ENCODE data around the gene ZCCHC4. TPM values are rescaled to one million over a fixed set of nuclear protein-coding genes. Genes with fewer than 3 reads are reported as not detected.
A peak's percentile ranks its signal among the peaks of the same experiment; 100 is the strongest.
"Not testable (repeated sequence)": the region's sequence is repeated elsewhere in the genome, so short reads cannot be mapped to it uniquely, and the experiment has no call there.

The ZCCHC4 gene
- total RNA-seq, 1 donor = 12.4 TPM

DNA sequence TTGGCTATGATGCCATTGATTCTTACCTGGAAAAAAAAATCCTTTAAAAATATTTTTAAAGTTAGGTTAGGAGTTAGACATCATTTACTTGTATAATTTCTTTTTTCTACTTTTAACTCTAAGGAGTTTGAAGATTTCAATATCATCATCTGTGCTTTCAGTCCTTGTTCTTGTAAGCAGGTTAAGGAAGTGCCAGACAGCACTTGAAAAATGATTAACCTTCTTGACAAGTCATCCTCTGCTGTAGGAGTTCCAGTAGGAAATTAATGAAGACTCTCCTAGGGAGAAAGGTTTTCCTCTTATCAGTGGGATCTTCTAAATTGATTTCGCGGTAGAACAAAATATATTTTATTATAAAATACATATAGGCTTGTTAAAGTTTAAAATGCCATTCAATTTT, 35.4 kb downstream of the ZCCHC4 start:
- Histone ChIP-seq H3K27me3 (ENCODE audit: insufficient read depth, low read length) (no peaks in the 10 kb centered on the region), H3K4me1 (ENCODE audit: insufficient read depth, low read length) (no peaks in the 10 kb centered on the region), H3K4me3 (ENCODE audit: low read length) (no peak overlapping the region), H3K9me3 (ENCODE audit: low read depth, low read length) (no peaks in the 10 kb centered on the region)

DNA sequence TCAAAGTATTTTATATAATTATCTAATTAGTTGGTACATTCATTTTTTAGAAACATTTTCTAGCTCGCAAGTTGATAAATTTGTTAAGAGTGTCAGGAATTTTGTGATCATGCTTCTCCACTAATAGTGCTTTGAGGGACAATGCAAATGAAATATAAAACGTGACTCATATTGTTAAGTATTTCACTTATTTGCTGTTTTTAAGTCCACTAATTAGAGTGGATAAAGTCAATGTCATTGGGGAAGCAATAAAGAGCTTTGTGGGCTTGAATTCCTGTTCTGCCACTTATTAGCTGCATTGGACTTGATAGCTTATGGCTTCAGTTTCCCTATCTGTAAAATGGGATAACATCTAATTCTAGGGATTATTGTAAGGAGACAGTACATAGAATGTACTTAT, 38.0 kb downstream of the ZCCHC4 start:
- Histone ChIP-seq H3K27me3 (ENCODE audit: insufficient read depth, low read length) (no peaks in the 10 kb centered on the region), H3K4me1 (ENCODE audit: insufficient read depth, low read length) (no peaks in the 10 kb centered on the region), H3K9me3 (ENCODE audit: low read depth, low read length) (no peaks in the 10 kb centered on the region), H3K4me3 (ENCODE audit: low read length) (no peak overlapping the region)

DNA sequence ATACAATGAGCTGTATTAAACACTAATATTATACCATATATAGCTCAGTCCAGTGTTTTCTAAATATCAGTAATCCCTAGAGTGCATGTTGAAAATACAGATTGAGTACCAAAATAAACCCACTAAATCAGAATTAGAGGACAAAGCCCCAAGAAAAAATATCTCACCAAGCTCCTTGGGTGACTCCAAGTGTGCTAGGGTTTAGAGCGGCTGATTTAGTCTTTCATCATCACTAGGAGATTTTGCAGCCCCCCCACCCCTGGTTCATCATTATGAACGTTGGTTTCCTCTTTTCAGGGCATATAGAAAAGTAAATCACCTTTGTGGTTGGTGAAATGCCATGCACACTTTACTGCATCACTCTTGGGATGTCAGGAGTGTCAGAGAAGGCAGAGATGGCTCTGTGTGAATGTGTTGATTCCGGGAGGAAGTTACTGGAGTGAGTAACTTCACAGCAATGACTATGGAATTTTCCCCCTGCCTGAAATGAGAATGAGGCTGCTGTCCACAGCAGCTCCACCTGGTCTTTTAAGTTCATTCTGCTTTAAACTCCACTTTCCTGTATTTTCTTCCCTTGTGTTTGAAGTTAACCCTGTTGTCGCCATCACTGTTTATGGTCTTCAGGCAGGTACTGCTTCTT, 39.3 kb downstream of the ZCCHC4 start:
- no peak overlapping the region for H3K4me3 ChIP-seq (ENCODE audit: low read length)

DNA sequence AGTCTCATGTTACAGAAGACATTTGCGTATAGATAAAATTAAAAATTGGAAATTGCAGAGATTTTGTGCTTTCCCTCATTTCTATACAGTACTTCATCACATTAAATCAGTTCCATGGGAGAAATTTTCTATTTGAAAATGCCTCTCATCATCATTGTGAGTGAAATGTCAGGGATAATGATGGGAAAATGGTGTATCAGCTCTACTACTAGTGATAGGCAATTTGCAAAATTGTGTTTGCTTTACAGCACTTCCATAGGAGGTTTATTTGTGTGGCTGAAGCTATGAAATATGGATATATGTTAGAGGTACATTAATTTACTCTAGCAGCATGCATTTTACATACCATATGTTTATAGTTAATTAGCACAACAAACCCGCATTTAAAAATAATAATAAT, 43.5 kb downstream of the ZCCHC4 start:
- no peaks in the 10 kb centered on the region for H3K9me3 ChIP-seq (ENCODE audit: low read depth, low read length)
- no peak overlapping the region for H3K4me3 ChIP-seq (ENCODE audit: low read length)
- no peaks in the 10 kb centered on the region for H3K4me1 ChIP-seq (ENCODE audit: insufficient read depth, low read length)
- H3K27me3 ChIP-seq (ENCODE audit: insufficient read depth, low read length) = no peaks in the 10 kb centered on the region

More for the DNA sequence above, 39.3 kb downstream of the ZCCHC4 start:
- Histone ChIP-seq H3K27me3 (ENCODE audit: insufficient read depth, low read length) (no peaks in the 10 kb centered on the region), H3K9me3 (ENCODE audit: low read depth, low read length) (no peaks in the 10 kb centered on the region), H3K4me1 (ENCODE audit: insufficient read depth, low read length) (no peaks in the 10 kb centered on the region)

DNA sequence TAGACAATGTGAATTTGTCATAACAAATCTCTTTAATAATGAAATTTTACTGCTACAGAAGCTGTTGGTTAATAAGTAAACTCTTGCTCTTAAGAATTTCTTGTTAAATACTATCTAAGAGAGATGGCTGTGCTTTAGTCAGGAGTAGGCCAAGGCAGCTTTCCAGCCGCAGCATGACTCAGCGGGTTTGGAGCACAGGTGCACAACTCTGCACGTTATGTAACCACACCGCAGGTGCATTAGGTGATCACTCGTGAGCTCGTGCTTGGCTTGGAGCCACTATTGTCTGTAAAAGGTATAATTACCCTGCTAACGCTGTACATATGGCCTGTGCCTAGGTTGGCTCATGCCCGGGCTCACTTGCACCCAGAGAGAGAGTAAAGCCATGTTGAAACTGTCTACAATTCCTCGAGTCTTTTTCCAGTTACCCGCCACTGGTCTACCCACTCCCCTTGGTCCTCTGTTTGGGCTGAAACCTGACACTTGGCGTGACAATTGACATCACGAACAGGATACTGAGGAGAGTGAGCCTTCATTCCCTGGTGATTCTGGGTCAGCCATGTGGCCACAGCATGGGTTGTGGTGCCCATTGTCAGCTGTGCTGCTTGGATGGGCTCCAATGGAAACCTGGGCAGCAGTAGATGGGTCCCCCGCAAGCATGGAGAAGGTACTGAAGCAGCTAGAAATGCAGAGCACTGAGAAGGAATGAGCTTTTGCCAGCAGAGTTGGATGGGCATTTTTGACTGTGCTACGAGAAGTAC, 46.1 kb downstream of the ZCCHC4 start:
- Histone ChIP-seq H3K4me1 (ENCODE audit: insufficient read depth, low read length) (no peaks in the 10 kb centered on the region), H3K27me3 (ENCODE audit: insufficient read depth, low read length) (no peaks in the 10 kb centered on the region), H3K9me3 (ENCODE audit: low read depth, low read length) (no peaks in the 10 kb centered on the region), H3K4me3 (ENCODE audit: low read length) (no peak overlapping the region)

DNA sequence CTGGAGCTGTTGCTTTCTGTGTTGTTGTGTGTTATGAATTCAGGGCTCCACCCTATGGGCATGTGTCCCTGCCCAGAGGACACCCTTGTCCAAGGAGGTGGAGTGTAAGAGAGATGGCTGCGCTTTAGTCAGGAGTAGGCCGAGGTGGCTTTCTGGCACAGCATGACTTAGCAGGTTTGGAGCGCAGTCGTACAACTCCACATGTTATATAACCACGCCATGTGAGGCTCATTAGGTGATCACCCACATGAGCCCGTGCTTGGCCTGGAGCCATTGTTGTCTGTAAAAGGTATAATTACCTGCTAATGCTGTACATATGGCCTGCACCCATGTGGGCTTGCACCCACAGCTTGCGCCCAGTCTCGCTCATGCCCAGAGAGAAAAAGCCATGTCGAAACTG, 48.7 kb downstream of the ZCCHC4 start:
- no peak overlapping the region for H3K4me3 ChIP-seq (ENCODE audit: low read length)

DNA sequence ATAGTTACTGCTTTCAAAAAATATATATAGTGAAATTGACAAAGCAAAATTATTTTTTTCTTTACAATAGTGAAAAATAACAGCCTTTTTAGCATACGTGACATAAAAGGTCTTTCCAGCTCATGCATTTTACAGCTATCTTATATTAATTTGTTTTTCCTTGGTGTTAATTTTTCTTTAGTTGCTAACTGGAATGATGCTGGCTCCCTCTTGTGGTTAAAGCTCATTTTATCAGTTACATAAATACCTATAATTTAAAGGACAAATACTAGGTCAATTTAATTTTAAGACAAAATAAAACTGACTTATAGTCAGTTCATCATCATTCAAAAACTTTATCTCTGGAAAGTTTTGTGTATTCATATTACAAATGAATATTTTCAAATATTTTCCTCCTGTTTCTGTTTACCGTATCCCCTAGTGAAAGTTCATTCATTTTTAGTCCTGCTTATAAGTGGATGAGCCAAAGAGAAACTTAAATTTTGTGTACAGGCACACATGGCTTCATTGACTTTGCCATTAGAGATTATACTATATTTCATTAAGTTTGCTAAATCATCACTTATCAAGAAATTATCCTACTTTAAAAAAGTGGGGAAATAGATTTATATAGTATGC, 54.5 kb downstream of the ZCCHC4 start:
- H3K27me3 ChIP-seq (ENCODE audit: insufficient read depth, low read length) = no peaks in the 10 kb centered on the region
- H3K4me3 ChIP-seq (ENCODE audit: low read length) = no peak overlapping the region

More for the DNA sequence above, 48.7 kb downstream of the ZCCHC4 start:
- no peaks in the 10 kb centered on the region for H3K27me3 ChIP-seq (ENCODE audit: insufficient read depth, low read length)
- H3K9me3 ChIP-seq (ENCODE audit: low read depth, low read length) = no peaks in the 10 kb centered on the region
- H3K4me1 ChIP-seq (ENCODE audit: insufficient read depth, low read length) = no peaks in the 10 kb centered on the region

DNA sequence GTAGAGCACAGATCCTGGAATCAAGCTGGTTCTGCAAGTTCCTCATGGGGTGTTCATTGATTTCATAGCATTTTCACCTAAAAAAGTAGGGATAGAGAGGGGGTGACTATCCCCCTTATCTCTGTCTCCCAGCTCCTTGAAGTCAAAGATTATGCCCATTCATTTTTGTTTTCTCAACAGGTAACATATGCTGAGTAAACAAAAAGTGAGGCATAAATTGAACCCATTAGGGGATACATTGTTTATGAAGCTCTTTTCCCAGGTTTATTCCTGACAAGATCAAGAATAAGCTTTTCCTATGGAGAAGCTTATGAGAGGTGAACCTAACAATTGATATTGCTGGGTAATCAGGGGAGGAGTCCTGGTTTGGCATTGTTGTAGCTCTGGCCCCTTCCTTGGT, 55.3 kb downstream of the ZCCHC4 start:
- Histone ChIP-seq H3K9me3 (ENCODE audit: low read depth, low read length) (no peaks in the 10 kb centered on the region), H3K4me1 (ENCODE audit: insufficient read depth, low read length) (no peaks in the 10 kb centered on the region), H3K4me3 (ENCODE audit: low read length) (no peak overlapping the region), H3K27me3 (ENCODE audit: insufficient read depth, low read length) (no peaks in the 10 kb centered on the region)

More for the DNA sequence above, 54.5 kb downstream of the ZCCHC4 start:
- H3K9me3 ChIP-seq (ENCODE audit: low read depth, low read length) = no peaks in the 10 kb centered on the region
- no peaks in the 10 kb centered on the region for H3K4me1 ChIP-seq (ENCODE audit: insufficient read depth, low read length)

DNA sequence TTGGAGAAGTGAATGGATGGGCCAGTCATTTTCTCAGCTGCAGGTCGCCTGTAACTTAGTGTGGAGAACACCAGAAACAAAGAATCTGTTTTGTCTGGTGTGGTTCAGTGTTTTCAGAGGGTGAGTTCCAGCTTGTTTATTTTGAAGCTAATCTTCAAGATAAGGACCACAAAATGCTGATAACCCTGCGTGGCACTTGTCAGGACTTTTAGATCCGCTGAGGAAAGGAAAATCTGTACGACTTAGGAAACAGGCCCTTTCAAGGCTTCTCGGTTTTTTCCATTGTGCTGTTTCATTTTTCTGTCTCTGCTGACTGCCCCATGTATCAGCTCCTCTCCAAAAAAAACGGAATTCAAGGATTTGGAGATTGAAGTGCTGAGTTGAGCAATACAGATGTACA, 55.7 kb downstream of the ZCCHC4 start:
- no peaks in the 10 kb centered on the region for H3K27me3 ChIP-seq (ENCODE audit: insufficient read depth, low read length)
- no peaks in the 10 kb centered on the region for H3K4me1 ChIP-seq (ENCODE audit: insufficient read depth, low read length)
- no peak overlapping the region for H3K4me3 ChIP-seq (ENCODE audit: low read length)
- H3K9me3 ChIP-seq (ENCODE audit: low read depth, low read length) = no peaks in the 10 kb centered on the region

DNA sequence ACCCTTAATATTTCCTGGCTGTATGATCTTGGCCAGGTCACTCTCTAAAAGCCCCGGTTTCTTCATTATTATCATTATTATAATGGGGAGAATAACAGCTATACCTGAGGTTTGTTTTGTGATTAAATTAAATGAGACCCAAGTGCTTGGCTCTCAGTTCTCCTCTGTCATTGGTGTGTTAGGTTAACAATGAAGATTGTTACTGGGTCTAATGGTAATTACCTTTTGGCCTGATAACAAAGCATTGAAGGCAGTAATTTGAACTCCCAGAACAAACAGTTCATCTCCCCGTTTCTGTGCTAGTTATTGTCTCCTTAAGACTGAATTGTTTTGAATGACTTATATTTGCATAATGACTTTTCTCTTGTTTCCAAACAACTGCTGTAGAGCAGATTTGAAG, 57.7 kb downstream of the ZCCHC4 start:
- Histone ChIP-seq H3K27me3 (ENCODE audit: insufficient read depth, low read length) (no peaks in the 10 kb centered on the region), H3K9me3 (ENCODE audit: low read depth, low read length) (no peaks in the 10 kb centered on the region), H3K4me3 (ENCODE audit: low read length) (no peak overlapping the region), H3K4me1 (ENCODE audit: insufficient read depth, low read length) (no peaks in the 10 kb centered on the region)

DNA sequence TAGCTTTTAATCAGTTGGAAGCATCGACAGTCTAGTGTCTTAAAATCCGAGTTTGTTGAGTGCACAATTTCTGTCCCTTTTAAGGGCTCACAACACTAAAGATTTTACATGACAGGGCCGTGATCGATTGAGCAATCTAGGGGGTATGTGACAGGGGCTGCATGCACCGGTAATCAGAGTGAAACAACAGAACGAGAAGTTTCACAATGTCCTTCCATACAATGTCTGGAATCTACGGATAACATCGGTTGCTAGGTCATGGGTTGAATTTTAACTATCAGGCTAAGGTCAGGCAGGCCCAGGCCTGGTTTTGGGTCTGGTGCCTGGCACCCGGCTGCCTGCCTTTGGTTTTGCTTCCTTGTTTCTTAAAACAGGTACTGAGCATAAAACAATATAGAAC, 60.0 kb downstream of the ZCCHC4 start:
- H3K27me3 ChIP-seq (ENCODE audit: insufficient read depth, low read length); H3K4me1 ChIP-seq (ENCODE audit: insufficient read depth, low read length); H3K9me3 ChIP-seq (ENCODE audit: low read depth, low read length); H3K4me3 ChIP-seq (ENCODE audit: low read length): not testable (repeated sequence)

DNA sequence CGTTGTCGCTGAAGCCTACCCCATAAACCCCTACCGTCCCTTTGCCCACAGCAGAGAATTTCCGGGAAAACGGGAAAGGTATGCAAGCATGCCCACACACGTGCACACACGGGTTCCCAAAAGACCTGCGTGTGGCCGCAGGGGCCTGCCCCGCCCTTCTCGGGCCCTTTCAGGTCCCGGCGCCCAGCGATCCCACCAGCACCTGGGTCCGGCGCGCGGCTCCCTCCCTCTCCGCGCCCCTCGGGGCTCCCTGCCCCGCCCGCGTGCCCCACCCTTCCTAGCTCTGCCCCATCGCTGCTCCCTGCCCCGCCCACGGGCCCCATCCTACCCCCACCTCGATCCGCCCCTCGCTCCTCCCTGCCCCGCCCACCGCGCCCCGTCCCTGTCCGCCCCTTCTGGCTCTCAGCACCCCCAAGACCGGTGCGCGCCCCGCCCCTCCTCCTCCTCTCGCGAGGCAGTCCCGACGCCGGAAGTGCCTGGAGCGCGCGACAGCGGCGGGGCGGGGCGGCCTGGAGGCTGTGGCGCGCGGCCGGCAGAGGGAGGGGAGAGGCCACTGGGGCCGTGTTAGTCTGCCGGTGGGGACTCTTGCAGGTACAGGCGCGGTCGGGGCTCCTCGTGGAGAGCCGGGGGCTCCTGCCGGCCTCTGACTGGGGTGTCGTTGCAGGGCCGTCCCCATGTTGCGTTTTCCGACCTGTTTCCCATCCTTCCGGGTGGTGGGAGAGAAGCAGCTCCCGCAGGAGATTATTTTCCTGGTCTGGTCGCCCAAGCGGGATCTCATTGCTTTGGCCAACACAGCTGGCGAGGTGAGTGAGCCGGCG, 64.4 kb downstream of the ZCCHC4 start, which contains the start of gene ANAPC4:
Gene ANAPC4, plus strand, starts transcription at position 510 of the 818 bp plus-strand sequence. Its CDS starts 165 bp downstream, at position 675.
- Histone ChIP-seq H3K9me3 (ENCODE audit: low read depth, low read length) (no peaks in the 10 kb centered on the region), H3K4me1 (ENCODE audit: insufficient read depth, low read length) (peaks cover 26% of the 10 kb centered on the region), H3K27me3 (ENCODE audit: insufficient read depth, low read length) (no peaks in the 10 kb centered on the region), H3K4me3 (ENCODE audit: low read length) (peak within 1 kb of the TSS; percentile 92)

DNA sequence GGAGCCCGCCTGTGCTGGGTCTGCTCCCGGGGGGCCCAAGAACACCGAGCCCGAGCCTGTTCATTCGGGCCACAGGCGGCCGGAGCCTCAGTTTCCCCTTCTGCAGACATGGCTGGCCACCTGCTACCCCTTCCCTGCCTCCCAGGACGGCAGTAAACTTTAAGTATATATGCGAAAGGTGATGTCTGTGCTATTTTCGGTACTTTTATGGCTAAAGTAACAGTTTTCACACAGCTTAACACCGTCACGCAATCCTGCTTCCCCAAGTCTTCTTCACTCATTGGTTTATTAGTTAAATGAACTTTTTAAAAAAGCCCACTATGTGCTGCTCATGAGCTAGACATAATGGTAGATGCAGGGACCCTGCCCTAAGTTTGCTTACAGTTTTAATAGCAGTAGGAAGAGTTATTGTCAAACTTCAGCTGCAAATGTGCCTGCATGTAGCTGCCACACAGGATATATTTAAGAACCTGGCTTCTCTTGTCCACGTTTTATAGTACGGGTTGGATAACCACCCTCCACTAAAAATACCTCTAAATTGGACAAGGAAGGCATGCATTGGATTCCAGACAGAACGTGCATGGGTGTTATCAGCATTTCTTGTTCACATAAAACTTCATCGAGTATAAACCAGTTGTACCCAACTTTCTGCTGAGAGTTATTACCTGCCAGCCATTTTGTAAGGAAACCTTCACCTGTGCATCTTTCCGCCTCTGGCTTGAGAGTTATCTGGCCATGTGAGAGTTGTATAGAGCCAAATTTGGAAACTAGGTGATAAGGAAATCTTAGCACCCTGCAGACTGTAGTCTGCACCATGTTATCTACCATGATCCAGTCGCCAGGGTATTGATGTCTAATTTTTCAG, 65.2 kb downstream of the ZCCHC4 start:
- no peaks in the 10 kb centered on the region for H3K27me3 ChIP-seq (ENCODE audit: insufficient read depth, low read length)
- H3K4me3 ChIP-seq (ENCODE audit: low read length) = peak overlapping the region; percentile 92
- no peaks in the 10 kb centered on the region for H3K9me3 ChIP-seq (ENCODE audit: low read depth, low read length)
- peaks cover 26% of the 10 kb centered on the region for H3K4me1 ChIP-seq (ENCODE audit: insufficient read depth, low read length)

DNA sequence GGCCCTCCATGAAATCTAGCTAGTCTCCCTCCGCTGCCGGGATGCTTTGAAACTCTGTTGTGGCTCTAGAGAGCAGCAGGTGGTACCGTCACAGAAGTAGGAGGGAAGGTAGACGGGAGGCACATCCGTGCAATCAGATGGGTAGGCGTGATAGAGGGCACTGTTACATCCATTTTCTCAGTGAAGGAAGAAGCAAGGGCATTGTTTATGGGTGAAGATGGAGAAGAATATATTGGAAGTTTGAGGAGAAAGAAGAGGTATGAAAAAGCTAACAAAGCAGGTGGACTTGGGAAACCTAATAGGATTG, 65.8 kb downstream of the ZCCHC4 start:
- Histone ChIP-seq H3K27me3 (ENCODE audit: insufficient read depth, low read length) (no peaks in the 10 kb centered on the region), H3K9me3 (ENCODE audit: low read depth, low read length) (no peaks in the 10 kb centered on the region), H3K4me3 (ENCODE audit: low read length) (no peak overlapping the region), H3K4me1 (ENCODE audit: insufficient read depth, low read length) (peaks cover 26% of the 10 kb centered on the region)
